ENCODE data around the gene SLC35B2.

- no peak for TF ChIP-seq POLR2A (IDR thresholded peaks at IDR 0.05)
- TF ChIP-seq CTCF (IDR thresholded peaks at IDR 0.05): no peak
Measured at GRCh38 chr6:44286747-44287146, 29.4 kb upstream of the SLC35B2 start.
